SK-N-MC (cell line): ENCODE results near the gene AMACR.

ENCODE experiments used
- EZH2 ChIP-seq: fragments of 200-600 bp; sonication (generic); IDR thresholded peaks from one replicate; pipeline ENCODE4 v1.6.1; 2017; ENCODE audit warnings: antibody characterized with exemption
- FOXP2 ChIP-seq: optimal IDR thresholded peaks from 2 replicates; pipeline ENCODE3; 2011; ENCODE audit warnings: mild to moderate bottlenecking, moderate library complexity; ENCODE audit not compliant: insufficient read depth; ENCODE audit errors: extremely low read length, control extremely low read depth
- POLR2AphosphoS5 ChIP-seq: IDR thresholded peaks from 2 replicates; pipeline ENCODE4 v1.6.1; 2012; ENCODE audit warnings: mild to moderate bottlenecking, low read depth, low read length, borderline replicate concordance

DNA sequence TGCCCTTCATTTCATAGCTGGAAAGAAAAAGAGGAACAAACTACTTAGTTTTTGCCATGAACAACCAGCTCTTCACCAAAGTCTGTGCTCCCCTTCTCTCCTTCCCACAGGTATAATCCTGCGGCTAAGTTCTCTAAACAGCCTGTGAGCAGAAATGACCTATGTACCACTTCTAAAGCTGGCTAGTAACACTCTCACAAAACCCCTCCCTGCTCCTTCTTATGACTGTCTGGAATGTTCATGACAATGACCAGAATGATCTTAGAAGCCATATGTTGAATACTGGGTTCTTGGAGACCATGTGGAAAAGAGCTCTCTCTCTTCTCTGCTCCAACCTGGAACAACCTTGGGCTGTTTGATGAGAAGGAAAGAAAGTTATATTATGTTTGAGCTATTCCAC lies 12.9 kb upstream of the AMACR start:
- TF ChIP-seq EZH2 (no peak), POLR2AphosphoS5 (no peak), FOXP2 (no peak)
